Endothelial cell of umbilical vein (primary cell): ENCODE data around the gene ETNK1. TPM values are rescaled to one million over a fixed set of nuclear protein-coding genes. Genes with fewer than 3 reads are reported as not detected.

ENCODE experiments used
- BruUV-seq: library from RNA; stranded (reverse); fragments of 400-500 nt; replicated peaks from 2 replicates; lab custom pipeline; 2021; lab: Mats Ljungman, UMichigan
- CTCF ChIA-PET: fragments of 300-600, 350-600 bp; sonication (Branson Sonifier 250); formaldehyde crosslinking; loops from one replicate; lab custom pipeline; 2021; ENCODE audit warnings: antibody characterized with exemption, inconsistent platforms; lab: Charles Lee
- POLR2A ChIA-PET: fragments of 300-600, 350-600 bp; sonication (Branson Sonifier 250); formaldehyde crosslinking; loops from one replicate; lab custom pipeline; 2021; ENCODE audit warnings: antibody characterized with exemption, inconsistent platforms; lab: Charles Lee
- DNase-seq: peaks from one replicate; pipeline ENCODE4 v3.0.0-alpha.2; 2011; ENCODE audit warnings: low read depth, low spot score
- FAIRE-seq: peaks from 2 replicates; lab custom pipeline; 2011; peaks lifted over from hg19 to GRCh38; lab: Jason Lieb, UNC
- H2AFZ ChIP-seq: 2 replicates; pipeline ENCODE4 v1.6.0; 2012; ENCODE audit warnings: low read depth, low read length, control low read depth, inconsistent platforms
- H3K27ac ChIP-seq: 2 replicates; pipeline ENCODE4 v1.5.1; 2011; ENCODE audit warnings: low read depth, mild to moderate bottlenecking, control low read depth, low read length, moderate library complexity; ENCODE audit not compliant: insufficient read depth
- H3K27me3 ChIP-seq, 2 experiments: 2 replicates each; pipeline versions ENCODE4 v1.6.0 to v1.6.1; 2011; ENCODE audit warnings: low read length in 2 of 2, mixed read lengths in 1 of 2; ENCODE audit not compliant: control insufficient read depth in 2 of 2, insufficient read depth in 2 of 2
- H3K36me3 ChIP-seq, 2 experiments: 2 replicates in 1 of 2; 3 replicates in 1 of 2; pipeline ENCODE4 v1.5.1; 2011; ENCODE audit warnings: low read length in 2 of 2, mild to moderate bottlenecking in 1 of 2, moderate library complexity in 1 of 2; ENCODE audit not compliant: control insufficient read depth in 2 of 2, insufficient read depth in 2 of 2; ENCODE audit errors: extremely low read depth in 1 of 2
- H3K4me1 ChIP-seq: 3 replicates; pipeline ENCODE4 v1.5.1; 2011; ENCODE audit warnings: mild to moderate bottlenecking, low read length; ENCODE audit not compliant: control insufficient read depth, insufficient read depth; ENCODE audit errors: extremely low read depth
- H3K4me2 ChIP-seq: 2 replicates; pipeline ENCODE4 v1.6.1; 2011; ENCODE audit warnings: low read length, control low read depth, mixed read lengths; ENCODE audit not compliant: insufficient read depth
- H3K4me3 ChIP-seq, 3 experiments: fragments of 200-600 bp in 1 of 3; sonication (generic), shearing (Covaris generic) in 1 of 3; replicated peaks in 1 of 3; 2 replicates each; pipeline ENCODE4 v1.5.1; 2011 to 2016; ENCODE audit warnings: control low read depth in 3 of 3, low read length in 3 of 3, mild to moderate bottlenecking in 2 of 3, inconsistent platforms in 1 of 3, low read depth in 1 of 3, moderate library complexity in 1 of 3; ENCODE audit not compliant: insufficient read depth in 1 of 3
- H3K79me2 ChIP-seq: 2 replicates; pipeline ENCODE4 v1.6.0; 2012; ENCODE audit warnings: low read length, inconsistent platforms; ENCODE audit not compliant: control insufficient read depth, insufficient read depth
- H3K9ac ChIP-seq: replicated peaks from 2 replicates; pipeline ENCODE3; 2011; ENCODE audit warnings: low read length, control low read depth; ENCODE audit not compliant: insufficient read depth; ENCODE audit errors: extremely low read depth
- H3K9me1 ChIP-seq: replicated peaks from 3 replicates; pipeline ENCODE4 v1.6.0; 2011; ENCODE audit warnings: mild to moderate bottlenecking, low read length; ENCODE audit not compliant: control insufficient read depth, insufficient read depth; ENCODE audit errors: extremely low read depth
- H3K9me3 ChIP-seq: replicated peaks from 2 replicates; pipeline ENCODE4 v1.5.1; 2012; ENCODE audit warnings: low read length, inconsistent platforms; ENCODE audit not compliant: control insufficient read depth, insufficient read depth
- H4K20me1 ChIP-seq: replicated peaks from 2 replicates; pipeline ENCODE3; 2011; ENCODE audit warnings: mild to moderate bottlenecking, low read length; ENCODE audit not compliant: control insufficient read depth, insufficient read depth; ENCODE audit errors: extremely low read depth
- EZH2 ChIP-seq: IDR thresholded peaks from 2 replicates; pipeline ENCODE4 v1.6.1; 2012; ENCODE audit warnings: borderline replicate concordance, low read depth, mild to moderate bottlenecking, moderate library complexity, low read length, inconsistent platforms; ENCODE audit not compliant: severe bottlenecking
- FOS ChIP-seq: IDR thresholded peaks from 2 replicates; pipeline ENCODE4 v1.6.1; 2011; ENCODE audit warnings: mild to moderate bottlenecking, low read length, moderate library complexity, borderline replicate concordance; ENCODE audit not compliant: insufficient read depth
- GATA2 ChIP-seq: IDR thresholded peaks from 2 replicates; pipeline ENCODE4 v1.7.0; 2011; ENCODE audit warnings: low read depth, mild to moderate bottlenecking, moderate library complexity, mixed read lengths, low read length; ENCODE audit not compliant: insufficient read length, insufficient read depth
- JUN ChIP-seq: IDR thresholded peaks from 2 replicates; pipeline ENCODE4 v1.6.1; 2011; ENCODE audit warnings: borderline replicate concordance, low read depth; ENCODE audit not compliant: insufficient read length, insufficient read depth
- MAX ChIP-seq: IDR thresholded peaks from 2 replicates; pipeline ENCODE4 v1.6.1; 2011; ENCODE audit not compliant: insufficient read depth, insufficient read length
- MYC ChIP-seq: IDR thresholded peaks from one replicate; pipeline ENCODE4 v1.6.1; 2011; ENCODE audit warnings: mild to moderate bottlenecking, low read depth, low read length
- POLR2A ChIP-seq: IDR thresholded peaks from 2 replicates; pipeline ENCODE4 v1.6.1; 2012; ENCODE audit warnings: low read depth, mild to moderate bottlenecking, control low read depth, low read length
- POLR2AphosphoS5 ChIP-seq: IDR thresholded peaks from 2 replicates; pipeline ENCODE4 v1.6.1; 2012; ENCODE audit warnings: low read depth, mild to moderate bottlenecking, control low read depth, low read length, moderate library complexity; ENCODE audit not compliant: insufficient read depth
- dilution Hi-C: fragments of 300-500 bp; cut with MboI; formaldehyde crosslinking; loops from one replicate; pipeline ENCODE4 v1.15.0; 2019; ENCODE audit warnings: low sequenced_read_pairs; ENCODE audit not compliant: extremely low pct_ligation_motif_present
- intact Hi-C: fragments of 100-400 bp; cut with micrococcal nuclease; formaldehyde crosslinking; loops from one replicate; pipeline ENCODE4 v1.10.0; 2022
- polyA plus RNA-seq, 4 experiments: library from polyadenylated mRNA; depleted of rRNA in 3 of 4; stranded (reverse) in 3 of 4; unstranded in 1 of 4; fragments of >200 nt; gene quantifications; 2 replicates each; pipeline versions ENCODE4 v1.2.1 to v1.2.3, GENCODE V29; 2011 to 2012; ENCODE audit warnings: missing spikeins in 1 of 4
- total RNA-seq: library from RNA; stranded (reverse); gene quantifications from 2 replicates; pipeline ENCODE4 v1.2.3, GENCODE V29; 2021
- TF ChIP-seq, protein P1 (sequence below), 2 donors: IDR thresholded peaks; 1 replicate in 1 of 2; 2 replicates in 1 of 2; pipeline ENCODE4 v1.5.1; 2011; ENCODE audit warnings: low read length in 2 of 2, mild to moderate bottlenecking in 2 of 2, moderate library complexity in 2 of 2, control low read depth in 1 of 2, inconsistent platforms in 1 of 2, low read depth in 1 of 2; ENCODE audit not compliant: insufficient read depth in 1 of 2; ENCODE audit errors: extremely low read depth in 1 of 2

The ETNK1 gene
- total and polyA plus RNA-seq, 2 donors (not counting 3 experiments of a cell fraction or from before 2014, with no cell fraction given): 11.4 to 68.4 TPM

DNA sequence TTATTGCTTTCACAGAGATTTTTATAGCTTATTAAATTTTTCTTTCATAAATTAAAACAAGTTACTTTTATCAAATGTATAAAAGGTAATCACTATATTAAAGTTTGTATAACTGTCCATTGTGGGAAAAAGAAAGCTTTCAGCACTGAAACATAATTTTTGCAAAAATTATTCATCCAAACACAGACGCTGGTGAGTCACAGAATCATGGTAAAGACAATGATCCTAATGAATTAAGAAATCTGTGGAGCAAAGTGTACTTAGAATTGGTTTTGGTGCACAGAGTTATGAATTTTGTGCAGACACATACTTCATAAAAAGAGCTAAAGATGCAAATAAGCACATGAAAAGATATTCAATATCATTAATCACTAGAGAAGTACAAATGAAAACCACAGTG, 48.9 kb upstream of the ETNK1 start:
- Histone ChIP-seq H3K4me1 (no peaks in the 10 kb centered on the region), H4K20me1 (no peaks in the 10 kb centered on the region), H3K9me3 (no peaks in the 10 kb centered on the region), H3K27me3 (no peaks in the 10 kb centered on the region), H3K4me3 (no peak overlapping the region), H3K27ac (no peak overlapping the region), H3K36me3 (no peaks in the 10 kb centered on the region), H3K9me1 (no peaks in the 10 kb centered on the region), H3K79me2 (no peaks in the 10 kb centered on the region), H2AFZ (no peak overlapping the region), H3K9ac (no peak overlapping the region), H3K4me2 (no peak overlapping the region)
- dilution Hi-C loops (no loop called here), intact Hi-C loops (no loop called here)
- BruUV-seq: no TSS peak
- ChIA-PET CTCF (no interaction called here), POLR2A (no interaction called here)
- DNase-seq (no peak), FAIRE-seq (no peak)
- TF ChIP-seq FOS (no peak), MYC (no peak), GATA2 (no peak), POLR2A (no peak), EZH2 (no peak), MAX (no peak), POLR2AphosphoS5 (no peak), JUN (no peak)
- TF ChIP-seq, protein P1, sequence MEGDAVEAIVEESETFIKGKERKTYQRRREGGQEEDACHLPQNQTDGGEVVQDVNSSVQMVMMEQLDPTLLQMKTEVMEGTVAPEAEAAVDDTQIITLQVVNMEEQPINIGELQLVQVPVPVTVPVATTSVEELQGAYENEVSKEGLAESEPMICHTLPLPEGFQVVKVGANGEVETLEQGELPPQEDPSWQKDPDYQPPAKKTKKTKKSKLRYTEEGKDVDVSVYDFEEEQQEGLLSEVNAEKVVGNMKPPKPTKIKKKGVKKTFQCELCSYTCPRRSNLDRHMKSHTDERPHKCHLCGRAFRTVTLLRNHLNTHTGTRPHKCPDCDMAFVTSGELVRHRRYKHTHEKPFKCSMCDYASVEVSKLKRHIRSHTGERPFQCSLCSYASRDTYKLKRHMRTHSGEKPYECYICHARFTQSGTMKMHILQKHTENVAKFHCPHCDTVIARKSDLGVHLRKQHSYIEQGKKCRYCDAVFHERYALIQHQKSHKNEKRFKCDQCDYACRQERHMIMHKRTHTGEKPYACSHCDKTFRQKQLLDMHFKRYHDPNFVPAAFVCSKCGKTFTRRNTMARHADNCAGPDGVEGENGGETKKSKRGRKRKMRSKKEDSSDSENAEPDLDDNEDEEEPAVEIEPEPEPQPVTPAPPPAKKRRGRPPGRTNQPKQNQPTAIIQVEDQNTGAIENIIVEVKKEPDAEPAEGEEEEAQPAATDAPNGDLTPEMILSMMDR (IDR thresholded peaks at IDR 0.05; ENCODE audit: extremely low read depth in 1 of 2, insufficient read depth in 1 of 2, low read depth in 1 of 2, low read length in 2 of 2): no peak
